ENCODE data around the gene ZMAT3.
A peak's percentile ranks its signal among the peaks of the same experiment; 100 is the strongest.

The ZMAT3 gene

DNA sequence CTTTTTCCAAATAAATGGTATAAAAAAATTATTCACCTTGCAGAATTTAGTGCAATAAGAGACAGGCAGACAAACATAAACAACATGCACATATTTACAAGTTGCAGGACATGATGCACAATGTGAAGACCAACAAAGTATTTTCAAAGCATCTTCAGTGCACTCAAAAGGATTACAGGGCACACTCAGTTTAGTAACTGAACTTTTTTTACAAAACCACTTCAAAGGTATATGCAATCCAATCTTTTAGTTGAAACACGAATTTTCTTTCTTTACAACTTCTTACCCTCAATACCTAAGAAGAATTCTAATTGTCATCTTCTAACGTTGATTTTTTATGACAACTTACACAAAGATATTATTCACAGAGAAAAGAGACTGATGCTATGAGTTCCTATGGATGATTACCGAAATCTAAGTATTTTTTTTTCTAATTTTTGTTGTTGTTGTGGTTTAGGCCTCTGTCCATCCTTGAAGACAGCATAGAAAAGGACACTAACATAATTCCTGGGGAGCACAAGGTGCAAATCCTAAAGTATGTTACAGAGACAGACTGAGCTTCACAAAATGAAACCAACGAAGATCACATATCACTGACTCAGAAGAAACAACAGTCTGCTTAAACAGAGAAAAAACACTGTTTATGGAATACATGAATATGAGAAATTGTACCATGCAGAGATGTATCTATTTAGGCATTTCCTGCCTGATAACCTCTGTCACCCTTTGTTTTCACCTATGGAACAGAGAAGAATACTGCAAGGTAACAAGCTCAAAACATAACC, 50.3 kb downstream of the ZMAT3 start:
- DNase-seq (ENCODE audit: low read depth in 3 of 3): no peak

DNA sequence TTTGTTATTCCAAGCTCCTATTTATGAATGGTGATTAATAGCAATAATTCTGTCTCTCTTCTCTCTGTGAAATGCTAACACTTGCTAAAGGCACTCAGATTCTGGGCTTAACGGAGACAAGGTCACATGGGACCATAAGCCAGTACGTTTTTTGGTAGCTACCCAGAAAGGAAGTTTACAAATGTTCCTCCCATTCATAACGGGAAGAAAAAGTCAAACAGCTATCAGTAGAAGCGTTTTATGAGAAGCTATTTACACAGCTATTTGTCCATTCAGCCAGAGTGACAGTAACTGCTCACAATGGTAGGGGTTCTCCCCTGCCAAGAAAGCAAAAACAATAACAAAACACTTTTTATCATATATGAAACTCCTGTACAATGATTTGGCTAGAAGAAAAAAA, 51.5 kb downstream of the ZMAT3 start:
- no peak for DNase-seq (ENCODE audit: low read depth in 3 of 3)

DNA sequence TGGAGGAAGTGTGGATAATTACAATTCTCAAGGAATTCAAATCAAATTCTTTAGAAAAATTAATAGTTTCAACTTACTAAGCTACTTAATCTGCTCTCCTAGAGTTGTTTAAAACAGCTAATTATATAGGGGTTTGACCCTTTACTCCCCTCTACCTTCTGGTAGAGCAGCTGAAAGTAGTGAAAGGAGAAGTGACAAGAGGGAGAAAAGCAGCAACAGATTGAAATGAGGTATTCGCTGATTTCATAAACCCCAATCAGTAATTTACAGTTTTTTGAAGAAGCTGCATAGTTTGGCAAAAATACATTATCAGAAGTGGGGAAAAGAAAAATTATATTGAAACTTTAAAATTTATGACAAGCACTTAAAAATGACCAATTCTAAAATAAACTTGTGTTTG, 52.8 kb downstream of the ZMAT3 start:
- DNase-seq (ENCODE audit: low read depth in 3 of 3): no peak

DNA sequence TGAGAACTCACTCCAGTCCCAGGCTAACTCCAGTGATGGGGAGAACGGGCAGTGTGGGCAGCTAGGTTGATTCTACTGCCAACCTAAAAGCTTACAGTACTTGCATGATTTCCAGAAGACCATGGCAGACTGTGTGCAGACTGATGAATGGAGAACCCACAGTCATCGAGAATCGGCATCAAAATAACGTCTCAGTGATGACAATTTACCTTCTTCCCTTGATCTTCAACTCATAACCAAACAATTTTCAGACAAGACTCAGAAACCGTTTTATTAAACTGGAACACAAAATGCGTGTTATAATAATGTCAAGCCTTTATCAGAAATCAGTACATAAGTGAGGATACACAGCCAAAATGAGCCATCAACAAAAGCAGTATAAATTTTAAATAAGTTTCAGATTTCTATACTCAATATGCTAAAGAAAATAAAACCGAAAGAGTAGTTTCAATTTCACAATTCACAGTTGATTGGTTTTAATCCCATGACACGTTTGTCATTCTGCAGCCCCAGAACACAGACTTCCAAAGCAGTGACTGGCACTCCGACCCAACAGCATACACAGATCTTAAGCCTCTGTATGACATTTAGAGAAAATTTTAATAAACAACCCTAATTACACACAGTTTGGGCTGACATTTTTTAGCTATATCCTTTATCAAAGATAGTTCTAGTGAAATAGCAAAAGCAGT, 54.5 kb downstream of the ZMAT3 start:
- DNase-seq (ENCODE audit: low read depth in 3 of 3): no peak

DNA sequence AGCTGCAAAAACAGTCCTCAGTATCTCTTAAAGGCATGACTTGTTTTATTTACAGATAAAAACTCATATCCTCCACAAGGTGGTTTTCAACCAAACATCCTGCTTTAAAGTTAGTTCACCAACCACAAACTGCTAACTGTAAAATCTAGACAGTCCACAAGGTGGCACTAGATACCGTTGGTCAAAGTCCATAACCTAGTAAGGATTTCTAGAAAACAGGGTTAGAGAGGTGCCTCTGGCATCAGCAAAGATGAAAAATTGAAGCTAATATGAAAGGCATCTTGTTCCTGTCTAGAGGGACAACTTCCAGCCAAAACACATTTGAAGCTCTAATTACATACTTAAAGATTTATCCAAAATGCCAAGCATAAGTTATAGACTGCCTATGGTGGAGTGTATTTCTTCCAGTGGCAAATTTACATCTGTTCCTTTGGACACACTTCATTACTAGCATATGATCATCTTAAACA, 56.0 kb downstream of the ZMAT3 start:
- peak in 2 of 3 donors; percentile 27 to 57 for DNase-seq (ENCODE audit: low read depth in 3 of 3)

DNA sequence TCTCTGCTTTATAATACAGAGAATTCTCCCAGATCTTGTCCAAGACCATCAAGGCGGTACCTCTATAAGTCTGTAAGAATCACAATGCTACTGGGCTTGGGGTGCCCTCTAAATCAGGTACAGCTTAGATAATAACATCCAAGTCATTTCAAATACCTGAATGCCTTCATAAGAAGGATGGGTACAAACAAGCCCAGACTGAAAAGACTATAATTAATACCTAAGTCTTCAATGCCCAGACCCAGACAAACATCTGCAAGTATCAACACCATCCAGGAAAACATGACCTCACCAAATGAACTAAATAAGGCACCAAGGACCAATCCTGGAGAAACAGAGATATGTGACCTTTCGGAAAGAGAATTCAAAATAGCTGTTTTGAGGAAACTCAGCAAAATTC, 65.9 kb downstream of the ZMAT3 start:
- DNase-seq (ENCODE audit: low read depth in 3 of 3): no peak

DNA sequence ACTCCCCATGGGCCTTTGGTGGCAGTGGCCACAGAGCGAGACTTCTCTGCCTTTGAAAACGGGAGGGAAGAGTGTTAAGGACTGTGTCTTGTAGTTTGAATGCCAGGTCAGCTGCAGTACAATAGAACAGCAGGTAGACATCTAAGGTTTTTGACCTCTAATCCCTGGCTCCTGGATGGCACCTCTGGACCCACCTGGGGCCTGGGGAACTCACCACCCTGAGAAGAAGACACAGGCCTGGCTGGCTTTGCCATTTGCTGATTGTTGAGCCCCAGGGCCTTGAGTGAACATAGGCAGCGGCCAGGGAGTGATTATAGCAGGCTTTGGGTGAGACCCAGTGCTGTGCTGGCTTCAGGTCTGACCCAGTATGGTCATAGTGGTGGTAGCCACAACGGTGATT, 66.4 kb downstream of the ZMAT3 start:
- DNase-seq (ENCODE audit: low read depth in 3 of 3): no peak

DNA sequence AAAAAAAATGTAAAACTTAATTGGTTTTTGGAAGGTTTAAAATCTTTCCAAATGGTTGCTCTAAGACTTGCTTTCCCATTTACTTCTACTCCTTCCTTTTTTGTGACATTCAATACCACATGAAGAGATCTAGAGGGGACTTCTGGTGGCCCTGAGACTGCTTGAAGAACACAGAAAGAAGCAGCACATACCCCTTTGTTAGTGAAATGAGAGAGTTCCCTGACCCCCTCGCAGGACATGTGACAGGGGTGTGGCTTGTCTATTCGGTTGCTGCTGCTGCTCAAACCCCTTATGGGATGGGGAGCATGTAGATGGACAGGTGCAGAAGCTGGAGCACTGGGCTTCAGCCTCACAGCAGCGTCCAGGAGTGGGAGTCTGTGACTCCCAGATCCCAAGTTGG, 71.0 kb downstream of the ZMAT3 start:
- DNase-seq (ENCODE audit: low read depth in 3 of 3): no peak

DNA sequence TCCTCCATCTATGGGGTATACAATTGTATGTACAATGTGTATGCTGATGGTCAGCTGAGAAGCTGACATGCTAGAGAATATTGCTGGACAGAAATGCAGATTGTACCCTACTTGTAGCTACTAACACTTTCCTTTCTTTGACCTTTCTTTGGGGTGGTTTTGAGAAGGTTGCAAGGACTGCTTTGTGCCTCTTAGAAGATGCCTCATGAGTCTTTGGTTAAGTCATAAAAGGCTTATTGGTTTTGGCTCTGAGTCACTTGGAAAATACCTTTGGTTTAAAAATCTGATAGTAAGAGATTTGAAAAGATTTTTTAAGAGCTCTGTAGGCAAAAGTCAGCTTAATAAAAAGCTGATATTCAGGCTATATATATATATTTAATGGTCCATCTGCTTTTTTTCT, 71.5 kb downstream of the ZMAT3 start:
- no peak for DNase-seq (ENCODE audit: low read depth in 3 of 3)

DNA sequence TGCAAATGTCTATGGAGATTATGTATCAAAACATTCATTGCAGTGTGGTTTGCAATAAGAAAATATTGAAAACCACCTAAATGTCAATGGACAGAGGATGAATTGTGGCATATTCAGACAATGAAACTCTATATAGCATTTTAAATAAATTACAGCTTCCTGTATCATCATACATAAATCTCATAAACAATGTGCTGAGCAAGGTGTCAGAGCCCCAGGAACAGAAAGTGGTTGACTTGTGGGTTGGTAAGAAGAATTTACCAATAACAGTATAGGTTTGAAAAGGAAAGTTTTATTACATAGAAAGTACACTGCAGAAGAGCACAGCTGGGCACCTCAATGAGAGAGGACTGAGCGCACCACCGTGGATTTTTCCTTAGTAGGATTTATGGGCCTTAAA, 75.2 kb downstream of the ZMAT3 start:
- no peak for DNase-seq (ENCODE audit: low read depth in 3 of 3)

DNA sequence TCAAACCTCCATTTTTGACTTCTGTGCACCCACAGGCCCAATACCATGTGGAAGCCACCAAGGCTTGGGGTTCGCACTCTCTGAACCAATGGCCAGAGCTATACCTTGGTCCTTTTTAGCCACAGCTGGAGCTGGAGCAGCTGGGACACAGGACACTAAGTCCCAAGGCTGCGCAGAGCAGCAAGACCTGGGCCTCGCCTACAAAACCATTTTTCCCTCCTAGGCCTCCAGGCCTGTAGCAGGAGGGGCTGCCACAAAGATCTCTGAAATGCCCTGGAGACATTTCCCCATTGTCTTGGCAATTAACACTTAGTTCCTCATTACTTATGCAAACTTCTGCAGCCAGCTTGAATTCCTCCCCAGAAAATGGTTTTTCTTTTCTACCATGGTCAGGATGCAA, 81.3 kb downstream of the ZMAT3 start:
- no peak for DNase-seq (ENCODE audit: low read depth in 3 of 3)

DNA sequence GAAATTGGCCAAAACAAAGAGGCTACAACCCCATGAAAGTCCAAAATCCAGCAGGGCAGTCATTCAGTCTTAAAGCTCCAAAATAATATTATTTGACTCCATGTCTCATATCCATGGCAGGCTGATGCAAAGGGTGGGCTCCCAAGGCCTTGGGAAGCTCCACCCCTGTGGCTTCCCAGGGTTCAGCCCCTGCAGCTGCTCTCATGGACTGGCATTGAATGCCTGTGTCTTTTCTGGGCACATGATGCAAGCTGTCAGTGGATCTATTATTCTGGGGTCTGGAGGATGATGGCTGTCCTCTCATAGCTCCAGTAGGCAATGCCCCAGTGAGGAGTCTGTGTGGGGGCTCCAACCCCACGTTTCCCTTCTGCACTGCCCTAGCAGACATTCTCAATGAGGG, 81.8 kb downstream of the ZMAT3 start:
- no peak for DNase-seq (ENCODE audit: low read depth in 3 of 3)

DNA sequence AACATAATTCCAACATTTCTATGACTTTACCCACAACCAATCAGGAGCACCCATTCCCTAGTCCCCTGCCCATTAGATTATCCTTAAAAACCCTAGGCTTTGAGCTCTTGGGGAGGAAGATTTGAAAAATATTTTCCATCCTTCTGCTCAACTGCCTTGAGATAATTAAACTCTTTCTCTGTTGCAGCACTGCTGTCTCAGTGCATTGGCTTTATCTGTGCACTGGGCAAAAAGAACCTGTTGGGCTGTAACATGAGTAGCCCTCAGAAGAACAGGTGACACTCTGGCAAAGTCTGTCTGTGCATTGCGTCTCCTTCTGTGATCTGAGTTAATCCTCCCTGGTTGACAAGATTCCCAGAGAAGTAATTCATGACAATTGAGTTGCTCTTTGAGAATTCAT, 83.9 kb downstream of the ZMAT3 start:
- DNase-seq (ENCODE audit: low read depth in 3 of 3): no peak

DNA sequence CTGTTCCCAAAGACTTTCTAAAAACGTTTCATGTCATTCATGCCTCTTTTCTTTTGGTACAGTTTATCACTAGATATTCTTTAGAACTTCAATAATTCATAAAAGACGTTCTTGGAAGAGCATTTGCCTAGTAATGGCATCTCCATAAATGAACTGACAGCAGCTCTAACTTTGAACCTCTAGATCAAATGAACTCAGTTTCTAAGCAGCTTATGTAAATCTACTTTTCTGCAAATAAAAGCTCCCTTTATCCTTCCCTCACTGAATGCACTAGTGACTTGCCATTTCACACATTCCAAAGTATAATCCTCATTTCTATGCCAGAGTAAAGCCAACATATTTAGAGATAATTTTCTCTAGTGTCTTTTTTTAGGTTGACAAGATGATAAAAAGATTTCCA, 85.2 kb downstream of the ZMAT3 start:
- DNase-seq (ENCODE audit: low read depth in 3 of 3): no peak

DNA sequence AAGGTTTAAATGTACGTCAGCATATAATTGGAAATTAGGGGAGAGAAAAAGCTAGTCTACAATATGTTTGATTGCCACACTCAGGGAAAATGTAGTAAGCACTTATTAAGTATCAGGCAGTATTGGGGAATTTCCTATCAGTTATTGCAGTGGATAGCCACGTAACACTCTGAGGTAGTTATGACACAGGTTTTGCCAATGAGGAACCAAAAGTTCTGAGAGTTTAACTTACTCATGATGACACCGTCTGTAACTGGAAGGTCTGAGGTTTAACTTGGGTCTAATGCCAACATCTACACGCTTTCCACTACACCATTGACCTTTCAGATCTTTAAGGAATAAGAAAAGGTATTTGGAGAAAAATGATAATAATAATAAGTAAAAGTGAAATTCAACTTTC, 89.5 kb downstream of the ZMAT3 start:
- DNase-seq (ENCODE audit: low read depth in 3 of 3): no peak

DNA sequence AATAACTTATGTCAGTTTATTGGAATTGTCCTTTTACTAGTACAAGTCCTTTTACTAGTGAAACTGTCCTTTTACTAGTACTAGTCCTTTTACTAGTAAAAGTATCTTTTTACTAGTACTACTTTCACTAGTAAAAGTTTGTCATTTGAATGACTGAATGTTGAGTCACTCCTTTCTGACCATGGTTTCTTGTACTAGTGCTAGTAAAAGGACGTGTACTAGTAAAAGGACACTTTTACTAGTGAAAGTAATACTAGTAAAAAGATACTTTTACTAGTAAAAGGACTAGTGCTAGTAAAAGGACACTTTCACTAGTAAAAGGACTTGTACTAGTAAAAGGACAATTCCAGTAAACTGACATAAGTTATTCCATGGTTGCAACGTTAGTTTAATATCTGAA, 96.3 kb downstream of the ZMAT3 start:
- DNase-seq (ENCODE audit: low read depth in 3 of 3): no peak

DNA sequence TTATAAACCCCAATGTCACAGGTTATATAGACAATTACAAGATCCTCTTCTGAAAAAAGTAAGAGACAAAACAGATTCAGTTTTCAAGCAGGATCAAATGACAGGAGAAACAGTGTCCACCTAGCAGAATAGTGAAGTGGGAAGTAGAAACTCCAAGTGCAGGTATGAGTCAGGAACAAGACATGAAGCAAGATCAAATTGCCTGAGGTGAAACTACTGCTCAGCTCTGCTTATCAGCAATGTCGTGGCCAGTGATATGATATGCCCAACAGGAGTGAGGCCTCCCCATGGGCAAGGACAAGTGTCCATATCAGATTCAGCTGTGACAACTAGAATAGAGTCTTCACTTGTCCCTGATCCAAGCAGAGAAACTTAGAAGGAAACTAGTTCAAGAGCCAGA, 100.0 kb downstream of the ZMAT3 start:
- no peak for DNase-seq (ENCODE audit: low read depth in 3 of 3)

DNA sequence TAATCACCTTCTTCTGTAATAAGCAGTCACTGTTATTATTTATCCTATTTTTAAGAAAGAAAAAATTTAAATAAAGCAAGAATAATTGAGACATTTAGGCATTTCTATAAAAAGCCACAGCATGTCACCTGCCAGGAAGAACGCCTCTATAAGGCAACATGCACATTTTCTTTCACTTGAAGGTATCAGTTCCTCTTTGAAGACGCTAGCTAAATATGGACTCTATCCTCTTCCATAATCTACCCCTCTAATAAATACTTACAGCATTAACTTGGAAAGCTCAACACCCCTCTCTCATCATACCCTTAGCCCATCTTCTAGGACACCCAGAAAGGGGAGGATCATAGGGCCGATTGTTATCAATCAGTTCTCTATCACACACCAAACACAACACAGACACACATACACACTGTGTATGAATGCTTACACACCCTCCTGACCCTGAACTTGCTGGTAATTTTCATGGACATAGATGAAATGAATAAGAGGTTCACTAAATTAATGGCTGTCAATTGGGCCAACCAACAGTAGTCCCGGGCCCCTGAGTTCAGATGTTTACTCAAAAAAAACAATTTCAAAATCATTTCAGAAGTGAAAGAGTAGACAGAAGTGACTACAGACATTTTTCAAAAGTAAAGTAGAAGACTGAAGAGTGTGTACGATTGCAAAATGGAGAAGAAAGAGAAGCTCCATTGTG, 102.5 kb downstream of the ZMAT3 start:
- no peak for DNase-seq (ENCODE audit: low read depth in 3 of 3)

Measured in stimulated activated CD4-positive, alpha-beta T cell treated with anti-CD3 and anti-CD28 coated beads, TNF-alpha, amount 100 ng/mL, for 48 hours (primary cell).